ENCODE results near the gene GNAQ. TPM values are rescaled to one million over a fixed set of nuclear protein-coding genes. Genes with fewer than 3 reads are reported as not detected.

The GNAQ gene
- total RNA-seq, 2 experiments from 2014 or later: 15.3 to 18.2 TPM

DNA sequence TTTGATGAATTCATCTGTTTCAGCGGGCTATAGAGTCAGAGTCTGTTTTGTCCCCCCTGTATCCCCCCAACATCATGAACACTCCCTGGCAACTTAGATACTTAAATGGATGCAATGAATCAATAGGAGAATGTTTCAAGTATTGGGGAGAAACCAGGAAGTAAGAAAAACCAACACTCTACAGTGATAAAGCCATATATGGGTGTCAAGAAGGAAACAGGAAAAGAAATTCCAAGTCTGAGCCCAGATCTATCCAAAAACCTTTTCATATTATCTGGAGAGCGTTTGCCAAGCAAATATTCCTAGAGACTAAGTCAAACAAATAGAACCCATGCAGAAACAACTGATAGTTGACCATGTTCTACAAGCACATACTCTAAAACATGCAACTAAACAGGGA, 2.3 kb upstream of the GNAQ start:
- CTCF ChIA-PET: no interaction called here
- POLR2A ChIA-PET: no interaction called here

DNA sequence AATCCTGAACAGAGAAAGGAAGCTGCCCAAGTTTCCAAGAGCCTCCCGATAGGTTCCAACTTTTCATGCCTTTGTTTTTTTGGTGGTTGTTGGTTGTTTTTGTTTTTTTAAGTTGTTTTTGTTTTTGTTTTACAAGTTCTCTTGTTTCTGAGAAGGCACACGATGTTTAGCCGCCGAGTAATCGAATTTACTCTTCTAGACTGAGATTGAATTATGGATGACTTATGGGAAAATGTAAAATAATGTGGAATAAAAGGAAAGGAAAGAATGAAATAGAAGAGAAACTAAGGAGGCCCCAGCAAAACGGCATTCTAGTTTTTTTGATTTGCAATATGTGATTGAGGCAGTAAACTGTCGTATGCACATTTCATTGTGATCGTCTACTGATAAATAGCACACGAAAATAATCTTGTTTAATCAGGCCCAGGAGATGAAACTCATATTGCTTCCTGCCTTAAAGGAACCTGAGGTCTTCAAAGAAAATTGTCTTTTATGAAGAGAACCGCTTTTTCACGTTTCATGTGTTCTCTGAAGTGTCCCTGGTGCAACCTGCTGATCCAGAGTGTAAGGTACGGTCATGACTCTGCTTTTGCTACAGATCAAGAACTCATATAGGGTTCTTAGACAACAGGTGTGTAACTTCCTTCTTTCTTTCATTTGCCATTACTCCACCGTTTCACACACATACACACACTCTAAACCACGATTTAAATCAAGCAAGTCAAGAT, 1.3 kb upstream of the GNAQ start:
- CTCF ChIA-PET: interaction anchor here (0.6 kb wide), 1 partner anchor 29 kb away, joined by 4 read pairs; no protein-coding TSS in a partner anchor
- POLR2A ChIA-PET: interaction anchor here (0.6 to 1.0 kb wide), 2 partner anchors 15 to 56 kb away, joined by 3 to 5 read pairs; no protein-coding TSS in a partner anchor

DNA sequence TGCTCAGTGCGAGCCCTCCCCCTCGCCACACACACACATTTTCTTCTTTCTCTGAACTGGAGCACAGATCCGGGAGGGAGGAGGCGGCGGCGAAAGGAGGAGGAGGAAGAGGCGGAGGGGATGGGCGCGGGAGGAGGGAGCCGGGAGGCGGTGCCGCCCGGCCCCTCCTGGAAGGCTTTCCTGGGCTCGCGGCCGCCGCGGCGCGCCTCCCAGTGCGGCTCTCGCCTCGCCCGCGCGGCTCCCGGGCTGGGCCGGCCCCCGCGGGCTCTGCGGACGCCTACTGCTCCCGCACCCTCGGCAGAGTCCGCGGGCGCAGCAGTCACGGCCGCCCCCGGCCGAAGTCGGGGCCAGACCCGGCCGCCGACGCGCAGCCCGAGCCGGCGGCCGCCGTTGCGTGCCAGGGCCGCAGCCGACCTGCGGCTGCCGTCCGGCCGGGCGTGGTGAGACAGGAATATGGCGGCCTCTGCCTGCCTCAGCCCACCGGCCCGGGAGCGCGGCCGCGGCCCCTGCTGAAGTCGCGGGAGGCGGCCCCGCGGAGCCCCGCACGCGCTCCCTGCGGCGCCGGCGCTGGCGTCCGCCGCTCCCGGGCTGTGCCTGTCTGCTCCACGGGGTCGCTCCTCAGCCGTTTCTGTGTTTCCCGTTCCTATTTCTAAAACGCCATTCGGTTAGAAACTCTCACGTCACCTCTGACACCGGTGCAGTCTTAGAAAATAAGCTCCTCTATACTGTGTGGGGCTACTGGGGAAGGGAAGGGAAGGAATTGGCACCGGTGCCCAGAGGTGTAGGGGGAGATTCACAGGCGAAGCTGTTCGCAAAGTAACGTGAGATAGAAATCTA, 500 bp upstream of the GNAQ start:
- CTCF ChIA-PET: interaction anchor here (0.6 to 1.2 kb wide), 2 partner anchors 30 to 55 kb away, joined by 3 to 4 read pairs; no protein-coding TSS in a partner anchor
- POLR2A ChIA-PET: interaction anchor here (0.6 to 1.0 kb wide), 2 partner anchors 14 to 55 kb away, joined by 3 to 5 read pairs; no protein-coding TSS in a partner anchor

DNA sequence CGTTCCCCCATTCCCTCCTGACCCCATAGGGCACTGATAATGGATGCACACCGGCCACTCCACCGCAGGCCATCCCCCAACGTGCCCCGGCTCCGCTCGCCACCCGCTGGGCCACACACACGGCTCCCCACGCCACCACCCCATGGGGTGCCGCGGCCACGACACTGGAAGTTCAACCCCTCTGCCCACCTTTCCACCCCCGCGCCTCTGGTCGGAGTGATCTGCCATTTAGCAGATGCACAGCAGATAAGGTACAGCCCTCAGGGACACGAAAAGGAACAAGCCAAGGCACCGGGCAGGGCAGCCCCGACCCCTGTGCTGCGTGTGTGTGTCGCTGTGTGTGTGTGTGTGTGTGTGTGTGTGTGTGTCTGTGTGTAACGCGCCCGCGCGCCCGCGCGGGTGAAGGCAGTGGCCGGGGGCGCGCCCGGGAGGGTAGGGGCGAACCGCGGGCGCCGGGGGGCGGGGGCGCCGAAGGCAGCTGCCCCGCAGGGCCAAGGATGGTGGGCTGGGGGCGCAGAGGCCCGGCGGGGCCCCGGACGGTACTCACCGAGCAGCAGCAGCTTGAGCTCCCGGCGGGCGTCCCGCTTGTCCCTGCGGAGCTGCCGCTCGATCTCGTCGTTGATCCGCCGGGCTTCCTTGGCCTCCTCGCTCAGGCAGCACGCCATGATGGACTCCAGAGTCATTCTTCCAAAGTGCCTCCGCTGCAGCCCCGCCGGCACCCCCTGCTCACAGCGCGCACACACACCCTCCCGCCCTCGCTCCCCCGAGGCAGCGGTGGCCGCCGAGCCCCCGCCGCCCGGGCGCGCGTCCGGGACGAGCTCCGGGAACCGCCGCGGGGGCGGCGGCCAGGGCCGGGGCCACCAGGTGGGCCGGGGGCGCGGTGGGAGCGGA, 813 bp downstream of the GNAQ start:
- ChIA-PET CTCF (interaction anchor here (1.2 kb wide), 1 partner anchor 54 kb away, joined by 3 read pairs; no protein-coding TSS in a partner anchor), POLR2A (no interaction called here)

DNA sequence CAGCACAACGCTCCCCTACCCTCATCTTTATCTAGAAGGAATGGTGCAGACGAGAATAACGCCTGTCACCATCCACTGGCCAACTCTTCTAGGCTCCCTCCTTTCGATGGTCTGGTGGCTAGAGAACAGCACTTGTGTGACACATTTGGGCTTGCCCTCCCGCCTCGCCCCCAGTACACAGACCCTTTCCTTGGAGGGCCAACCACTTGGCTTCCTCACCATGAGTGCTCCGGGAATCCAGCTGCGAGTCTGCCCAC, 1.4 kb downstream of the GNAQ start:
- POLR2A ChIA-PET: interaction anchor here (0.6 kb wide), 1 partner anchor 10 kb away, joined by 6 read pairs; no protein-coding TSS in a partner anchor
- CTCF ChIA-PET: no interaction called here

DNA sequence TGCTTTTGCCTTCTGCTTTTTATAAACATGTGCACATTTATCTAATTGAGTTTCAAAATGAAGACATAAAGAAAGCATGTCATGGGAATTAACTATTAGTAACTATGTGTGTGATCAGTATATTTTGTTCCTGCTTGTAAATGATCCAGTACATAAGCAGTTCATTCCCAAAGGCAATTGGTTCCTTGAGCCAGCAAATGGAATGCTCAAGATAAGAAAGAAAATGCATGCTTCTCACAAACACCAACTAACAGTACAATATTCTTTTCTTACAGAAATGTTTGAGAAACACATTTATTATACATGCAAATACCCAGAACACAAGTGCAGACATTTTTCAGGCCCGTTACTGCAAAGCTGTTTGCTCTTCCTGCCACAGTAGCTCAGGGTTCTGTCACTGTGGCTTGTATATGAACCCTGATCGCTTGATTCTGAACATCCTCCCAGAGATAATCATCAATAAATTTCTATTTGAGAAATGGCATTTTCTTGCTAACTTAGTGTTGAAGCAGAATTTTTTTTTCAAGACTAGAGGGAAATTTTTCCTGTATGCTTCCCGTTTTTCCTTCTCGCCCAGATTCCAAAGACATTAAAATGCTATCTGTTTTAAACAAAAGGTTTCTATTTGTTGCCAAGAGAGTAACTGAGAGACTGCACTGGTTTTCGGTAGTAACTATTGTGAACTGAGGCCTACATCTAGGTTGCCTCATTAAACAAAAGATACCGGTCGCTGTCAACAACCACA, 1.9 kb downstream of the GNAQ start:
- POLR2A ChIA-PET: interaction anchor here (0.6 kb wide), 1 partner anchor 10 kb away, joined by 6 read pairs; no protein-coding TSS in a partner anchor
- CTCF ChIA-PET: no interaction called here

DNA sequence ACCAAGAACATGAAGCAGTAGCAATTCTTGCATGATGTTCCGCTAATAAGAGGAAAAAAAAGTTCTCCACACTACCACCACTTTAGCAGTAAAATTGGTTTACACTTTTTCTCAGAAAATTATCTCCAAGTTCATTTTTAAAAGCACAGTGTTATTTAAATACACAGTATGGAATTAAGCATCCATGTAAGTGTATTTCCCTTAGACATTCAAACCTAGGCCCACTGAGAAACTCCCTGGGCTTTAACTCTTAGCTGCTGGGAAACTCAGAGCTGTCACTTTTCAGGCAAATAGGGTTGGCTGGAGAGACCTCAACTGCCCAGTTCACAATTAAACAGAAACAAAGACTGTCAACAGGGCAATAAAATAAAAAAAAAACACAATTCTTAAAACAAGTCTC, 2.7 kb downstream of the GNAQ start:
- POLR2A ChIA-PET: no interaction called here
- CTCF ChIA-PET: no interaction called here

DNA sequence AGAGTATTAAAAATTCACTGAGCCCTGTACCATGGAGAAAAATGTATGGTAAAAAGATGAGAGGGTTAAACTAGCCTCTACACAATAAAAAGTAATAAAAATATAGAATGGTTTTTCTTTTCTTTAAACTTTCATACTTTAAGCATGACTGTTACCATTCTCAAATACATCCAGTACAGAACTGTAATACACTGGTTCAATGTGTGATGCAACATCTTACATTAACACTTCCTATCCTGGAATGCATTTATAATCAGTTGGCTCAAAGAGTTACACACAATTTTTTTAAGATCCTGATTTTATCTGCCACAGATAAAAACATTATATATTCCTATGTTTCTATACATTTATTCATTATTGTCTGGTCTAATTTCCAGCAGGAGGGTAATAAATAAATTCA, 4.7 kb downstream of the GNAQ start:
- ChIA-PET CTCF (no interaction called here), POLR2A (interaction anchor here (0.7 kb wide), 1 partner anchor 1611 kb away, joined by 3 read pairs; no protein-coding TSS in a partner anchor)

DNA sequence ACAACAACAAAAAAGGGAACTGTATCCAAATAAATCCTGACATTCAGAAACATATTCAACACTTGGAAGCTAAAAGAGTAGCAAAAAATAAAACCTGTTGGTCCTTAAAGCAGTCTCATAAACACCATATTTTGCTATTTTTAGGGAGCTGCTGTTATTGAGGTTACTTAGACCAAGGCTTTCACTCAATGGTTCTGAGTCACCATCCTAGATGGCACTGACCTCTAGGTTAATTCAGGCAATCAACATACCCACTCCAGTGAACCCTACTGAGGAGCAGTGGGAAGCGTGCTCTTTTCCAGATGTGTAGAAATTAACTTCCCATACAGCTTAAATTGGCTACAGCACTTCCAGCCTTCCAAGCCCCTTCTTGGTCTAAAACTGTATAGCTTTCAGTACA, 5.2 kb downstream of the GNAQ start:
- POLR2A ChIA-PET: interaction anchor here (0.7 kb wide), 1 partner anchor 1612 kb away, joined by 3 read pairs; no protein-coding TSS in a partner anchor

DNA sequence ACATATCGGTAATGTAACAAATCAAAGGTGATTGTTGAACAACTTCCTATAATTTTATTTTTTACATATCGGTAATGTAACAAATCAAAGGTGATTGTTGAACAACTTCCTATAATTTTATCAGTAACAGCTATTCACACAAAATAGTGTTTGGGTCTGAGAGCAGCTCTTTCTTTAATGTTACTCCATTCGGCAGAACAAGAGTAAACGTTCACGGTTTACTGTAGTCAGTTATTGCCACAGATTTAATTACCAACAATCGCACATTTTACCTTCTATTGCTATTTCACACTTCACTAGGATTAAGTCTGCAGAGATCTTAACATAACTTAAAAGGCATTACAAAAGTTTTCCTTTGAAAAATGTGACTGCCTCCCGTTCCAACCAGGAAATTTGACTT, 6.4 kb downstream of the GNAQ start:
- POLR2A ChIA-PET: no interaction called here
- CTCF ChIA-PET: no interaction called here

More for the DNA sequence above, 5.2 kb downstream of the GNAQ start:
- CTCF ChIA-PET: no interaction called here

DNA sequence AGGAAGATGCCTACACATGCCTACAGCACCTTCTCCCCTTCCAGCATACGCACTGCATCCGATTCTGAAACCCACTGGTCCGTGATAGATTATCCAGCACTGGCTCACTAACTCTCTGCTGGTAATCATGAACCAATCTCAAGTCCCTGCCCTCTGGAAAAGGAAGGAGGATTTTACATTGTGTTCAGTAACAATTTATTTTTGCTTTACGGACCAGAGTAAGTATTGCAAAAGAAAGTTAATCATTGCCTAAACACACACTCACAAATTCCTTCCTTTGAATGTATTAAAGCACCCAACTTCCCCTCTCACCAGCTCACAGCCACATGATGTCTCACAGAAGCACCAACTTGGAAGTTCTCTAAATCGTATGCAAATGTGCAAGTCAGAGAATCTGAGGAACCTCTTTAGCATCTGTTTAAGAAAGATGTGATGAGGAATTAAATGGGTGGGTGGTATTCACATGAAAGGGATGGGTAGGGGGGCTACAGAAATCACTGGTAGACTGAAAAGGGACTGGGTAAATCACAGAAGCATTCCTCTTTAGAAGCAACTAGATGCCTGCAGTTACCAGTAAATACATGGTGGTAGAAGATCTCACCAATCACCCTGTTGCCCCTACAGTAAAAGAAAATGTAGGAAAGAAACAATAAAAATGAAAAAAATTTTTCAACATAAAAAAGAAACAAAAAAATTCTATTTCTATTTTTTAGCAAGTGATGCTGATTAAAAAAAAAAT, 8.4 kb downstream of the GNAQ start:
- ChIA-PET CTCF (interaction anchor here (1.0 kb wide), 1 partner anchor 12 kb away, joined by 3 read pairs; no protein-coding TSS in a partner anchor), POLR2A (no interaction called here)

DNA sequence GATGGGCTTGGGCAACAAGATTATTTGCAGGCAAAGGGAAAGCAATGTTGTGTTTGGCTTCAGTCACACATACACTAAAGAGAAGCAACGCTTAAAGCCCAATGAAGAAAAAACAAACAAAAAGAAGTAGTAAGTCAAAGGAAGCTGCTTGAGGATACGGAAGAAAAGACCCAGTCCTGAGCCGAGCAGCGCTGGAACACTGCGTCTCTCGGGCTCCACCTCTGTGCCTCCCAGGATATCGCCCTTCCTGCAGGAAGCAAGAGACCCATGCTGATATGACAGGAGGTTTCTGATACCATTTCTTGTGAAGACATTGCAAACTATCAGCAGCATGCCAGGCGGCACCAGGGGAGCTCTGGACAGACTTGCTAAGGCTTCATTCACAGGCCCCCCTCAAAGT, 9.9 kb downstream of the GNAQ start:
- CTCF ChIA-PET: no interaction called here
- POLR2A ChIA-PET: no interaction called here

DNA sequence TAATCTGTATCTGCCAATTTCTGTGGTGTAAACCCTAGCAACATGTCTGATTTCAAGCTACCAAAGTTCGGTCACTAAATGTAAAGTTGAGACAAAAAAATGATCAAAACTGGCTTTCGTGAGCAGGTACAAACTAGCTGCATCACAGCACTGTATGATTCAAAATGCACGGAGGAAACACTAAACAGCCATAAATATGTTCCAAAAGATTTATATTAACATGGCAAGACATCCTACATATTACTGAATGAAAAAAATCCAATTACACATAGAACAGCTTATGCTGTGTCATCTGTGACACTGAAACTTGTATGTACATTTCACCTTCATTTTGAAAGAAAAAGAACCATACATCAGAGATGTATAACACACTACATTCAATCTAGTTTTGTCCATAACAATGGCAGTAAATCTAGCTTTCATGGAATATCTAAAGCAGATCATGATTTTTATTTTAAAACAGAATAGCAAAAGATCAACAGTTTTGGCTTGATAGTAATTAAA, 14.4 kb downstream of the GNAQ start:
- ChIA-PET CTCF (interaction anchor here (0.8 to 1.0 kb wide), 2 partner anchors 13 to 24 kb away, joined by 3 to 4 read pairs; no protein-coding TSS in a partner anchor), POLR2A (no interaction called here)

DNA sequence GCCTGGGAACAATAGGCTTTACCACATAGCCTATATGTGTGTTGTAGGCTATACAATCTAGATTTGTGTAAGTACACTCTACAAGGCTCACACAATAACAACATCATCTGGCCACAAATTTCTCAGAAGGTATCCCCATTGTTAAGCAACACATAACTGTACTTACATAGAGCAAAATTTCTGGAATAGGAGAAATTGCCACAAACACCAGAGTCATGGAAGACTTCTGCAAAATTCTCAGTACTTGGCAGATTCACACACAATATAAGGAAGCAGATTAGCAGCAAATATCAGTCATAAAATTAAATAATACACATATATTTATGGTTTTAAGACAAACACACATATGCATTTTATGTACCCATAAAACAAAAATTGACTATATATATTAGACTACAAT, 16.4 kb downstream of the GNAQ start:
- CTCF ChIA-PET: interaction anchor here (1.0 kb wide), 1 partner anchor 20 kb away, joined by 3 read pairs; no protein-coding TSS in a partner anchor
- POLR2A ChIA-PET: no interaction called here

DNA sequence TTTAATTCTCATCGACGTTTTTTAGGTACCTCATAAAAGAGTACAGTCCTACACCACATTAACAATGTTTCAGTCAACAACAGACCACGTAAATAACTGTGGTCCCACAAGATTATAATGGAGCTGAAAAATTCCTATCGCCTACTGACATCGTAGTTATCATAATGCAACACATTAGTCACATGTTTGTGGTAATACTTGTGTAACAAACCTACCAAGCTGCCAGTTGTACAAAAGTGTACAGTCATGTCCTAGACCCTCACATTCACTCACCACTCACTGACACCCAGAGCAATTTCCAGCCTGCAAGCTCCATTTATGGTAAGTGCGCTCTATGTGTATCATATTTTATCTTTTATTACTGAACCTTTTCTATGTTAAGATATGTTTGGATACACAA, 16.8 kb downstream of the GNAQ start:
- POLR2A ChIA-PET: no interaction called here
- CTCF ChIA-PET: interaction anchor here (1.0 kb wide), 1 partner anchor 21 kb away, joined by 3 read pairs; no protein-coding TSS in a partner anchor

DNA sequence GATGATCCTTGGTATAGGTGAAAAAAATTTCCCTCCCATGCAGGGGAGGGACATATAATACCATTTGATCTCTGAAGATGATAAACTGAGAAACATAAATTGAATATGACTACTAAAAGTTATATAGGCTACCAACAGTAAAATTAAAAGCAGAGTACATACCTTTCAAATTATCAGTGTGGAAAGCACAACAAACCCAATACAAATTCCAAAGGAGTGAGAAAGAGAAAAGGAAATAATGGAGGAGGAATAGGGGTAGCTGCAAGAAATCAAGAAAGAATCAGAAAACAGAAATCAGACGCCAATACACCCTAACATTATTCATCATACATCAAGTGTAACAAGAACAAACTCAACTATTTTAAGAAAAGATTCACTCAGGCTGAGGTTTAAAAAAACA, 17.7 kb downstream of the GNAQ start:
- ChIA-PET CTCF (no interaction called here), POLR2A (no interaction called here)

DNA sequence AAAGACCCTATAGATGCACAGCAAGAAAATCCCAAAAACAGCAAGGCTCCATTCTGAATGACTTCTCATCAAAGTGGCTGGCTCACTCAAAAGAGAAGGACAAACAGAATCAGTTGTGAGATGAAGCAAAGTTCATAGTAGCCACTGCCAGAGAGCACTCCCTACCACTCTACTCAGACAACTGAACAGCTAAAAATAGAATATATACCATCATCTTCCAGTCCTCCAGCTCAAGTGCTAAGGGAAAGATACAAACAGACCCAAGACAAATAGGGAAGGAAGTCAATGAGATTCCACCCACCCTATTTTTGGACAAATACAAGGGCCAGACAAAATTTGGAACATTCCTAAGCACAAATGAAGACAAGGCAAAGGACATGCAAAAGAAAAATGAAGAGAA, 20.6 kb downstream of the GNAQ start:
- POLR2A ChIA-PET: no interaction called here
- CTCF ChIA-PET: interaction anchor here (1.6 kb wide), 1 partner anchor 13 kb away, joined by 3 read pairs; no protein-coding TSS in a partner anchor

DNA sequence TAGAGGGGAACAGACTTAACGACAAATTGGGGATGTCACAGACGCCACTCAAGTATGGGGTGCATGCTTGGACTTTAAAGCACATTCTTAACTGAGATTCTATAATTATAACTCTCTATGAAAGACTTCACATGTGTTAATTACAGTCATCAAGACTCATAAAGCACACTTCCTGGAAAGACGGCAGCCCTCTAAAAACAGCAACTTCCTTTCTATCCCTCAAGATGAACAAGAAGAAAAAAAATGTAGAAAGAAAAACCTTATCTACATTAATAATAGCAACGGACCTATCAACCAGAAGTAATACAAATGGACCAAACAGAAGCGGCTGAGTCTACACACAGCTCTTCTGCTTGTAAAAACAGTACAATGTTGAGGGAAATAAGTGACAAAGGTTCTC, 21.2 kb downstream of the GNAQ start:
- ChIA-PET CTCF (interaction anchor here (1.6 kb wide), 1 partner anchor 13 kb away, joined by 3 read pairs; no protein-coding TSS in a partner anchor), POLR2A (no interaction called here)
